ENCODE results near the gene HTR3E. TPM values are rescaled to one million over a fixed set of nuclear protein-coding genes. Genes with fewer than 3 reads are reported as not detected.

Gene HTR3E
- total RNA-seq, 1 experiment from 2014 or later = not detected

- Histone ChIP-seq H3K4me2 (ENCODE audit: insufficient read depth, insufficient read length, low read length) (no peak overlapping the region), H3K23me2 (ENCODE audit: insufficient read length, low read depth, low read length, poor library complexity, severe bottlenecking) (no peaks in the 10 kb centered on the region), H3T11ph (ENCODE audit: low read length) (no peak overlapping the region), H4K91ac (ENCODE audit: insufficient read length, low read depth, low read length) (no peak overlapping the region), H3K23ac (ENCODE audit: insufficient read length, low read depth, low read length) (no peak overlapping the region), H3K9me3 (ENCODE audit: control insufficient read depth, low read depth, low read length) (no peaks in the 10 kb centered on the region), H2AFZ (ENCODE audit: low read length) (no peak overlapping the region), H3K9ac (ENCODE audit: extremely low read depth, insufficient read length, low read length) (no peak overlapping the region), H2BK120ac (ENCODE audit: low read depth, low read length, poor library complexity, severe bottlenecking) (no peak overlapping the region), H2BK12ac (ENCODE audit: insufficient read length, low read depth, low read length) (no peak overlapping the region), H4K8ac (replicated peaks; ENCODE audit: insufficient read length, low read depth, low read length) (no peak overlapping the region), H2BK20ac (ENCODE audit: low read depth, low read length, poor library complexity, severe bottlenecking) (no peak overlapping the region), H3K56ac (ENCODE audit: insufficient read length, low read depth, low read length) (no peak overlapping the region), H2AK5ac (ENCODE audit: insufficient read length, low read length) (no peak overlapping the region), H4K20me1 (ENCODE audit: control insufficient read depth, insufficient read depth, insufficient read length) (no peaks in the 10 kb centered on the region), H2BK15ac (ENCODE audit: low read depth, low read length) (no peak overlapping the region), H3K79me2 (ENCODE audit: insufficient read depth, low read length) (no peaks in the 10 kb centered on the region), H3K18ac (ENCODE audit: insufficient read length, low read depth, low read length) (no peak overlapping the region), H3K4ac (ENCODE audit: low read depth, low read length) (no peak overlapping the region), H3K14ac (ENCODE audit: insufficient read depth, low read length) (no peak overlapping the region), H3K27ac (ENCODE audit: insufficient read length, low read depth, low read length) (no peak overlapping the region), H2BK5ac (ENCODE audit: insufficient read length, low read length) (no peak overlapping the region), H4K5ac (ENCODE audit: insufficient read length, low read depth, low read length) (no peak overlapping the region), H3K79me1 (ENCODE audit: insufficient read depth, low read depth, low read length, poor library complexity, severe bottlenecking) (no peaks in the 10 kb centered on the region), H3K27me3 (ENCODE audit: insufficient read depth, low read length) (no peaks in the 10 kb centered on the region), H3K4me1 (ENCODE audit: insufficient read depth, low read length) (peaks cover 4% of the 10 kb centered on the region; the same call in 1 of the 2 replicates)
- no peak for DNase-seq
- TF ChIP-seq, protein P1, sequence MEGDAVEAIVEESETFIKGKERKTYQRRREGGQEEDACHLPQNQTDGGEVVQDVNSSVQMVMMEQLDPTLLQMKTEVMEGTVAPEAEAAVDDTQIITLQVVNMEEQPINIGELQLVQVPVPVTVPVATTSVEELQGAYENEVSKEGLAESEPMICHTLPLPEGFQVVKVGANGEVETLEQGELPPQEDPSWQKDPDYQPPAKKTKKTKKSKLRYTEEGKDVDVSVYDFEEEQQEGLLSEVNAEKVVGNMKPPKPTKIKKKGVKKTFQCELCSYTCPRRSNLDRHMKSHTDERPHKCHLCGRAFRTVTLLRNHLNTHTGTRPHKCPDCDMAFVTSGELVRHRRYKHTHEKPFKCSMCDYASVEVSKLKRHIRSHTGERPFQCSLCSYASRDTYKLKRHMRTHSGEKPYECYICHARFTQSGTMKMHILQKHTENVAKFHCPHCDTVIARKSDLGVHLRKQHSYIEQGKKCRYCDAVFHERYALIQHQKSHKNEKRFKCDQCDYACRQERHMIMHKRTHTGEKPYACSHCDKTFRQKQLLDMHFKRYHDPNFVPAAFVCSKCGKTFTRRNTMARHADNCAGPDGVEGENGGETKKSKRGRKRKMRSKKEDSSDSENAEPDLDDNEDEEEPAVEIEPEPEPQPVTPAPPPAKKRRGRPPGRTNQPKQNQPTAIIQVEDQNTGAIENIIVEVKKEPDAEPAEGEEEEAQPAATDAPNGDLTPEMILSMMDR (conservative IDR thresholded peaks at IDR 0.05) = no peak
- H3K4me1 Mint-ChIP-seq = peaks cover 11 to 14% of the 10 kb centered on the region in 2 experiments
- no peaks in the 10 kb centered on the region for H3K27me3 Mint-ChIP-seq (ENCODE audit: low read depth)
- no peaks in the 10 kb centered on the region for H3K36me3 Mint-ChIP-seq (ENCODE audit: insufficient read depth in 1 of 3, low read depth in 3 of 3)
- no peak overlapping the region for H3K27ac Mint-ChIP-seq
- no peak overlapping the region for H3K4me3 Mint-ChIP-seq
- no peaks in the 10 kb centered on the region for H3K9me3 Mint-ChIP-seq
- no CpG with 5 or more reads among the region's 3 CpGs for WGBS (ENCODE audit: extremely low coverage, insufficient read length, low lambda C conversion rate)
Observed at GRCh38 chr3:184078851-184079250, 18.0 kb upstream of the HTR3E start.
